GM18498 (cell line): ENCODE measurements around the gene GH2.
"Not testable (repeated sequence)": the region's sequence is repeated elsewhere in the genome, so short reads cannot be mapped to it uniquely, and the experiment has no call there.

Experiments
- ATAC-seq: cut with Tn5 transposase; IDR thresholded peaks from one replicate; pipeline ENCODE4 v1.9.1; 2021; ENCODE audit warnings: mild to moderate bottlenecking, moderate library complexity; ENCODE audit not compliant: unreplicated experiment

Gene GH2

DNA sequence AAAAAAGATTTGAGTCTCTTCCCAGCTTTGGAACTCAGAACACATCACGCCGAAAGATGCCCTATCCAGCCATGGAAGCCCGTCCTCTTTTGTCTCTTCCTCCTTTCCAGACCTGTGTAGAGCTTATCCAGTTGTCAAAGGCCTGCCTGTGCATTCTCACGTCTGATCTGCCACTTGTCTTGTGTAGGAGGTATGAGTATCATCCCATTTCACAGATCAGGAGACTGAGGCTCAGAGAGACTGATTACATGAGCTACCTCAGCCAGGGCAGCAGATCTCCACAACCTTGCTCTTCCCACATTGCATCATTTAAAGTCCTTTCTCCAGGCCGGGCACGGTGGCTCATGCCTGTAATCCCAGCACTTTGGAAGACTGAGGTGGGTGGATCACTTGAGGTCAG lies 7.1 kb downstream of the GH2 start:
- ATAC-seq: not testable (repeated sequence)

DNA sequence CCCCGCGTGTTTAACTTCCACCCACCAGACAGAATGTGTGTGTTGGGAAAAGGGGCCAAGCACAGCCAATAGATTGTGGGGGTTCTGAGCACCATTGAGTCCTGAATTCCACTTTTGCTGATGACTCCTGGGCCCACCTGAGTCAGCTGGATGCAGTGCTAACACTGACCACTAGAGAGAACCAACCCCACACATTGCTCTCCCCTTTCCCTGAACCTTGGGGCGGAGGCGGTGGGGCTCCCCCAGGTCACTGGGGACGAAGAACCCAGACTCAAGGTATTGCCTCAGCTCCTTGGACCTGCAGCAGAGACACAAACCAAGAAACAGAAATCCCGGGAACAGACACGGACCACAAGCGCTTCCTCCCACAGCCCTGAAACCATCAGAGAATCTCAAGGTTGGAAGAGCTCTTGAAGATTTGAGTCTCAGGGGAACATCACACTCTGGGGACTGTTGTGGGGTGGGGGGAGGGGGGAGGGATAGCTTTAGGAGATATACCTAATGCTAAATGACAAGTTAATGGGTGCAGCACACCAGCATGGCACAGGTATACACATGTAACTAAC lies 7.6 kb downstream of the GH2 start:
- ATAC-seq: not testable (repeated sequence)

DNA sequence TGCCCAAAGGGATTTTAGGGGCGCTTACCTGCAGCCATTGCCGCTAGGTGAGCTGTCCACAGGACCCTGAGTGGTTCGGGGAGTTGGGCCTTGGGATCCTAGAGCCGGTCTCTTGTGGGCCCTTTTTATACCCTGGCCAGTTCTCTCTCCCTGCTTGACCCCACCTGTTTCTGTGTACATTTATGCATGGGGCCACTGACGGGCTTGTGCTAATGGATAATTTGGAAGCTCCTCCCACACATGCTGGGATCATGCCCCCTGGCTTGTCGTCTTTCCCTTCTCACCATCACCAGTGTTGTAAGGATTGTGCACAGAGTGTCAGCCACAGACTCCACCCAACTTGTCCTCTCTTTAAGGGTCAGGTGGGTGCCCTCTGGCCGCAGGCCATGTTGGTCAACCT lies 8.2 kb downstream of the GH2 start, which contains the start of gene CSH2:
CSH2 (minus strand) TSS at position 101 of the 400 bp plus-strand sequence; CDS start at position 38, 63 bp downstream.
- ATAC-seq: not testable (repeated sequence)

DNA sequence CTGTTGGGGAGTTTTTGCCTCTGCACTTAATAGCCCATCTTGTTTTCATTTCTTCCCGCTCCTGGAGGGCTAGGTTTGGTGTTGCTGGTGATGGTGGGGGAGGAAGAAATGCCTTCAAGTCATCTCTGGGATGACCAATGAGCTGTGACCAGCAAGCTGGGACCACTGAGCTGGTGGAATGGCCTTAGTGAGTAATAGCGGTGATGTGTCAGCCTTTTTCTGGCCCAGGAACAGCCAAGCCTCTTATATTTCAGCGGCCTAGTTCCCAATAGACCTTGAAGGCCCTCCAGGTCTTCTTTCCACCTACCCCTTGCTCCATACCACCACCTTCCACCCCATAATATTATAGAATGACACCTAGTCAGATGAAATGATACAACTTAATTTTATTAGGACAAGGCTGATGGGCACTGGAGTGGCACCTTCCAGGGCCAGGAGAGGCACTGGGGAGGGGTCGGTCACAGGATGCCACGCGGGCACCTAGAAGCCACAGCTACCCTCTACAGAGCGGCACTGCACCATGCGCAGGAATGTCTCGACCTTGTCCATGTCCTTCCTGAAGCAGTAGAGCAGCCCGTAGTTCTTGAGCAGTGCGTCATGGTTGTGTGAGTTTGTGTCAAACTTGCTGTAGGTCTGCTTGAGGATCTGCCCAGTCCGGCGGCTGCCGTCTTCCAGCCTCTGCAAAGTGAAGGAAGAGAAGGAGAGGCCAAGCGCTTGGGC lies 9.9 kb downstream of the GH2 start:
- not testable (repeated sequence) for ATAC-seq

DNA sequence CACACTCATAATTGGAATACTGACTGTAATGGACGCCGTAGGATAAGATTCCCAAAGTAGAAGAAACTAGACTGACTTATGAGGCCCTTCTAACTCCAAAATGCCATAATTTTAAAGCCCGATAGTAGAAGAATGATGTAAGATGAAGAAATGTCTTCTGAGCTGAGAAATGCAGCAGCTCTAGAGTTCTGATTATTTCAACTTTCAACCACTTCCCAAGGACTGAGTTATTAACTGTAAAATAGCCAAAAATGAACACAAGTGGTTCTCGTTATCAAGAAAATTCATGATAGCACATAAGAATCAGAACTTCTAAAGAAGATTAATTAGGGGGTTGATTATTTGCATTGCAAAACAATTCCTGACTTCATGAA lies 11.5 kb downstream of the GH2 start:
- ATAC-seq: not testable (repeated sequence)

DNA sequence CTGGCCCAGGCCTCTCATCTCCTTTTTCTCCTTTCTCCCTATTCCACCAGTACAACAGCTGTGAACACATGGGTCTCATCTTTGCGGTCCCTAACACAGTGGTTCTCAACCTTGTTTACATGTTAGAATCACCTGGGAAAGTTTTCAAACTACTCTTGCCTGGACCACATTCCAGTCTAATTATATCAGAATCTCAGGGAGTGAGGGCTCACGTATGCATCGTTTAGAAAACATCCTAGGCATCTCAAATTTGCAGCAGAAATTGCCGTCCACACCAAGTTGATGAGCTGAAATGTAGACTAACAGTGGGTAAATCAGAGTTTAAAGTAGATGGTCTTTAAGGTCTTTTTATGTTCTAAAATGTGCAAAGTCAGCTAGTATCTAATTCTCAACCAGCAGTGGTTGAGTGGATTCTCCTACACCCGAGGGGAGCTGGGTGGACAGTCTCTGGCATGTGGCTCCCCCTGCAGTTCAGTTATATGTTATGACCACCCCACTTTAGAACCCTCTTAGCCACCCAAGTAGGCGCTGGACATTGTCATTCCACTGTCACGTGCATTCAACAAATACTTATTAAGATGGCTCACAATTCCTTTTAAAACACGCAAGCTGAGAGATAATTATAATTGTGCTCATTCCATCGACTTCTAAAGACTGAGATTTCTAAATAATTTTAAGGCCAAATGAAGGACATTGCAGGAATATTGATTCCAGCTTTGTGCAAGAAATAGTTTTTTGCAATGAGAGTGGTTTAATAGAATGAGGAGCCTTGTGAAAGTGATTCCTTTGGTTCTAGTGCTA lies 12.1 kb downstream of the GH2 start:
- not testable (repeated sequence) for ATAC-seq

DNA sequence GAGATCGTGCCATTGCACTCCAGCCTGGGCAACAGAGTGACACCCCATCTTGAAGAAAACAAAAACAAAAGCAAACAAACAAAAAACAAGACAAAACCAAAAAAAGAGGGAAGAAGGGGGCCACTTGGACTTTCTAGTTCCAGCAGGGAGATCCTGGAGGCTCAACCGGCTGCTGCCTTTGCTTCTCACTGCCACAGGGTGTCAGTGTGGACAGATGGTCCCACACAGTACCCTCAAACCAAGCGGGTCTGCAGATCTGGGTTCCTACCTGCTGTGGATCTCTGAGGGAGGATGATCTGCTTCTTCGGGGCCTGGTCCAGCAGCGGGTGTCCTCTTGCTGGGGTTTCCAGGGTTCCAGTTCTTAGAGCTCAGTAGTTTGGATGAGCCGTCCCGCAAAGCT lies 15.1 kb downstream of the GH2 start:
- not testable (repeated sequence) for ATAC-seq

DNA sequence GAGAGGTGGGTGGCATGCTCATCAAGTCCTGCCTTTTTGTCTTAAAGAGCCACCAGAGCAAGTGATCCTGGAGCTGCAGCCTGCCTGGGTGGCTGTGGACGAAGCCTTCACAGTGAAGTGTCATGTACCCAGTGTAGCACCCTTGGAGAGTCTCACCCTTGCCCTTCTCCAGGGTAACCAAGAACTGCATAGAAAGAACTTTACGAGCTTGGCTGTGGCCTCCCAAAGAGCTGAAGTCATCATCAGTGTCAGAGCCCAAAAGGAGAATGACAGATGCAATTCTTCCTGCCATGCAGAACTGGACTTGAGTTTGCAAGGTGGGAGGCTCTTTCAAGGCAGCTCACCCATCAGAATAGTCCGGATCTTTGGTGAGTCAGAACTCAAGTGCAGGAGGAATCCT lies 22.5 kb downstream of the GH2 start:
- no peak for ATAC-seq

DNA sequence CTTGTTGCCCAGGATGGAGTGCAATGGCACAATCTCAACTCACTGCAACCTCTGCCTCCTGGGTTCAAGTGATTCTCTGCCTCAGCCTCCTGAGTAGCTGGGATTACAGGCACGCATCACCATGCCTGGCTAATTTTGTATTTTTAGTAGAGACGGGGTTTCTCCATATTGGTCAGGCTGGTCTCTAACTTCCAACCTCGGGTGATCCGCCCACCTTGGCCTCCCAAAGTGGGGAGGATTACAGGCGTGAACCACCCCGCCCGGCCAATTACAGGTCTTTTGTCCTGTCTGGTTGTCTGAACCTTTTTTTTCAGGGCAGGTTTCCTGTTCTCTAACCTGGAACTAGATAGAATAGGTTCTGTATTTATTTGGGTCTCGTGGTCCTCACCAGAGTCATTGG lies 25.3 kb downstream of the GH2 start:
- ATAC-seq: not testable (repeated sequence)

DNA sequence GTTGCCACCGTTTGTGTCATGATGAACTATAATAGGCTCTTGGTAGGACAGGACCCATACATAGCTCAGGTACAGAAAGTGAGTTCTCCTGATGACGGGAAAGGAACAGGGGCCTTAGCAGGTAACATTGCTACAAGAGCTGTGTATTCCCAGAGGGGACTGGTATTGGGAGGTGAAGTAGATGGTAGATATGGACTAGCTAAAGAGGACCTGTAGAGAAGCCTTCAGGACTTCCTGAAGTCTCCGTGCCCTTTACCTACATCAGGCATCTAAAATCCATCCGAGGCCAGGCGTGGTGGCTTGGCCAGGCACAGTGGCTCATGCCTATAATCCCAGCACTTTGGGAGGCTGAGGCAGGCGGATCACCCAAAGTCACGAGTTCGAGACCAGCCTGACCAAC lies 26.6 kb downstream of the GH2 start:
- ATAC-seq: no peak

DNA sequence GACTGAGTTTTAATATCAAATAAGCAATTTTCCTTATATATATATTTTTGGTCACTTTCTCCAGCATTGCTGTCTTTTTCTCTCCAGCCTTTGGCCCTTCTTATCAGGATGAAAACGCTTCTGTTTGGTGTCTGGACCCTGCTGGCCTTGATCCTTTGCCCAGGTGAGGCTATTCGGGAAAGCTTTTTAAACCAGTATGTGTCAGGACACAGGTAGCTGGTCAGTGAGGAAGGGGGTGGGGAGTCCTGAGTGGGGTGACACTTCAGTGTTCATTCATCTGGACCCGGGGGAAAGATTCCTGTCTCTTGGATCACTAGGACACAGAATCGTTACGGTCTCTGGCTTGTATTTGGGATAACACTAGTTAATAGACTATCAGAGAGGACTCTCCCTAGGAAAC lies 27.0 kb downstream of the GH2 start:
- no peak for ATAC-seq

DNA sequence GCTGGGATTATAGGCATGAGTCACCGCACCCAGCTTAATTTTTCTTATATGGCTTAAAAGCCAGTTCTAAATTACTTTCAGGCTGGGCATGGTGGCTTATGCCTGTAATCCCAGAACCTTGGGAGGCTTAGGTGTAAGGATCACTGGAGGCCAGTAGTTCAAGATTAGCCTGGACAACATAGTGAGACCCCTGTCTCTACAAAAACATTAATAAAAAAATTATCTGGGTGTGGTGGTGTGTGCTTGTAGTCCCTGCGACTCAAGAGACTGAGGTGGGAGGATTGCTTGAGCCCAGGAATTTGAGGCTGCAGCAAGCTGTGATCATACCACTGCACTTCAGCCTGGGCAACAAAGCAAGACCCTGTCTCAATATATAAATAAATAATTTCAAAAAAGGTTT lies 28.5 kb downstream of the GH2 start:
- no peak for ATAC-seq

DNA sequence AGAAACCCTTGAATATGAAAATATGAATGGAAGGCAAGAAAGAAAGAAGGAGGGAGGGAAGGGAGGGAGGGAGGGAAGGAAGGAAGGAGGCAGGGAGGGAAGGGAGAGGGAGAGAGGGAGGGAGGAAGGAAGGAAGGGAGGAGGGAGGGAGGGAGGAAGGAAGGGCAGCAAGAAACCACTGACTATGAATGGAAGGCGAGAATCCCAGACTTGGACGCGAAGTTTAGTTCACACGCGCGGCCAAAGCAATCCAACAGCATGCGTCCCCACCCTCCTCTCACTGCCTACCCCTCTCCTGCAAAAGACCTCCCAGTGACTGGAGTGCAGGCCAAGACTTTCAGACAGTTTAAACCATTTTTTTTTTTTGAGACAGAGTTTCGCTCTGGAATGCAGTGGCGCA lies 31.3 kb downstream of the GH2 start:
- ATAC-seq: no peak

DNA sequence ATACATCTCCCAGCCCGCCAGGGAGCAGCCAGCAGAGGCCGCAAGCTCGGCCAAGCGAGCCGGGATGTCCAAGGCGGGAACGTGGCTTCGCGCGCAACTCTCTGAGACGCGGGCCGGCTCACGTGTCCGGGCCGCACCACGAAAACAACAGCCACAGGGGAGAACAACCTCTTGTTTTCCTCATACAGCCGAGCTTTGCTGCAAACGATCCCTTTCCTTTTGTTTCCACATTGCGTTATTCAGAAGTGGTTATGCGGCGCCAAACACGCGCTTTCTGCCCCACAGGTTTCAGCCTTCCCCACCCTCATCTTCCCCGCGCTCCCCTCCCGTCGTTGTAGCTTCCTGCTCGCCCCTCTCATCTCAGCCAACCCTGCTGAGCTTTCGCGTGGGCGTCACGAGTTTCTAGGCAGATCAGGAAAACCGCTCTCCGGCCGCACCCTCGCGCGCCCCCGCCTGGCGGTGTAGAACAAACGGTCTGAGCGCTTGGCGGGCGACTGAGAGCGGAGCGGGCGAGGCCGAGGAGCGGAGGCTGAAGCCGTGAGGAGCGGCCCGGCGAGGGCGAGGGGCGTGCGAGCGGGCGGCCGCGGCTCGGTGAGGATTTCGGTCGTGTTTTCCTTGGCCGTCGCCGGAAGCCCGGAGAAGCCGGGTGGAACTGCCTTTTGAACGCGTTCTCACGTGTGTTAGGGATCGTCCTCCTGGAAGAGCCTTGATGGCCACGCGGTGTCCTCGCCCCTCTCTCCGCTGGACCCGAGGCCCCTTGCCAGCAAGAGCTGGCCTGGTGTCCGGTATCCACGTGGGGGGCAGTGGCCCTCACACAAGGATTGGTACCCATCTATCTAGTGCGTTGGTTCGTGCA lies 32.7 kb downstream of the GH2 start:
- peak; percentile 88 for ATAC-seq

DNA sequence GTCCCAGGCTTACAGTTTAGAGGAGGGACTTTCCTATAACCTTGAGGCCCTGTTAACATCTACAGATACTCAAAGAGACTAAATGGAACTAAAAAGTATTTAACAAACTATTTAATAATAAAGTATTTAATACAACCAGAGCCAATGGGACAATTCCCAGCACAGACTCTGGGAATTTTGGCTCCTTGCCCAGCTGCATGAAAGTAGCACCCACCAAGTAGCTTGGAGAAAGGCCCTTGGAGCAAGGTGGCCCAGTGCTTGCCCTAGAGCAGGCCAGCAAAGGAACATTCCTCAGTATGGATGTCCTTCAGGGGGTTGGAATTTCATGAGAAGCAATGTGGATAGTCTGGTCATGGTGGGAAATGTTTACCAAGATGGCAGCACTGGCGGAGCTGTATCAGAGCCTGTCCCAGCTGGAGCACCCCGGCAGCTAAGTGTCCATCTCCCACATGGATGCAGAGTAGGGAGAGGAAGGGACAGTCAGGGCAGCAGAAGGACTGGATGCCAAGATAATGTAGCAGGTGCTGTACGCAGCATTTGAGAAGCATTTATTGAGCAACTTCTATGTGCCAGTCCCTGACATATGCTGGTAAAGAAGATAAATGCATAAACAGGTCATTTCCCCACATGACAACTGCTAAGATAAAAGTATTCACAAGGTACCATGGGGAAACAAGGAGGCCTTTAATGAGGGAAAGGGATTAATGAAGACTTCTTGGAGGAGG lies 34.1 kb downstream of the GH2 start:
- ATAC-seq: no peak

DNA sequence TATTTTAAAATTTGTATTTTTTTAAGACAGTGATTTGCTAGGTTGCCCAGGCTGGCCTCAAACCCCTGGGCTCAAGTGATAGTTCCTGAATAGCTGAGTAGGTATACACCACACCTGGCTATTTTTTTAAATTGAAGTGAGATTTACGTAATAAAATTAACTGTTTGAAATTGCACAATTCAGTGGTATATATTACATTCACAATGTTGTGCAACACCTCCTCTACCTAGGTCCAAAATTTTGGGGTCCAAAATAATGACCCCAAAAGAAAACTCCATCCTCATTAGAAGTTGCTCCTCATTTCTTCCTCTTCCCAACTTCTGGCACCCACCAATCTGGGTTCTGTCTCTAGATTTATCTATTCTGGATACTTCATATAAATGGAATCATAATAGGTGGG lies 36.2 kb downstream of the GH2 start:
- ATAC-seq: no peak

DNA sequence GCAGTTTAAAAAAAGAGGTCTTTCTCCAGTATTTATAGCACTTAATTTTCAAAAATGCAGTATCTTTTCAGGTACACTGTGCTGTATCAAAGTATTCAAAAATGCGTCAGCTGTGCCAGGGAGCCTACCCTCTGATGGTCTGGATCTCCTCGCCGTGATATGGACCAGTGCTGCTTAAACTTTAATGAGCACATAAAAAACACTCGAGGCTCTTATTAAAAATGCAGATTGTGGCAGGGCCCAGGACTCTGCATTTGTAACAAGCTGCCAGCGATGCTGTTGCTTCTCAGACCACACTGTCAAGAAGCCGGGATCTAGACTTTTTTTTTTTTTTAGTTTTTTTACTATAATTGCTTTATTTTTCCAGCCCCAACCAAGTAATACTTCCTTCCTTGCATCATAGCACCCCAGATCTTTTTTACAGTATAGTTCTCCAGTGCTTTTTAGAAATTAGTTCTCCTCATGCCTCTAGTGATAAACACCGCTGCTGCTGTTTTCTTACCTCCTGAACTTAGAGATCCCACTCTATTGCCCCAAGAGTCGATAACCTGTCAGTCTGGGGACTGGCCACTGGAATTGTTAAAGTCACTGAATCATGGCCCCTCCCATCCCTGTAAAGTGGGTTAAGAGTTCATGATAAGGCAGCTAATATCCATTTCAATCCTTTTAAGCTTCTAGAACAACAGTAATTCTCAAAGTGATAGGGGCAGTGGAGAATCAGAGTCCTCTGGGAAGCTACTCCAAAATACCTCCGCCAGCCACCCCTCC lies 37.6 kb downstream of the GH2 start:
- no peak for ATAC-seq

DNA sequence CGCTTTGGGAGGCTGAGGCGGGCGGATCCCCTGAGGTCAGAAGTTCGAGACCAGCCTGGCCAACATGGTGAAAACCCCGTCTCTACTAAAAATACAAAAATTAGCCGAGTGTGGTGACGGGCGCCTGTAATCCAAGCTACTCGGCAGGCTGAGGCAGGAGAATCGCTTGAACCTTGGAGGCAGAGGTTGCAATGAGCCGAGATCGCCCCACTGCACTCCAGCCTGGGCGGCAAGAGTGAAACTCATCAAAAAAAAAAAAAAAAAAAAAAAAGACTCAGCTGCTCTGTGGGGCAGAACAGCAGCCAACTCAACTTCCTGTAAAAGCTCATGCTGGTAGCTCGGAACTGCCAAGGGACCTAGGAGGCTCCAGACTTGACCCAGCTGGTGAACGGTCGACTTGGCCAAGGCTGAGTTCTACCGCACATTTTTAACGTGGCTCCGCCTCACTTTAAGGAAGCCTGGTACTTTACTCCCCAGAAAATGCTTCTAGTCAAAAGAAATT lies 38.3 kb downstream of the GH2 start:
- ATAC-seq: not testable (repeated sequence)
